Activated CD8-positive, alpha-beta memory T cell treated with anti-CD3 and anti-CD28 coated beads, Interleukin-2, amount 50 U/mL, for 1 hour (primary cell): ENCODE results near the gene FGD2.
A peak's percentile ranks its signal among the peaks of the same experiment; 100 is the strongest.
"Not testable (repeated sequence)": the region's sequence is repeated elsewhere in the genome, so short reads cannot be mapped to it uniquely, and the experiment has no call there.

ENCODE experiments used
- DNase-seq: peaks from one replicate; pipeline ENCODE4 v3.0.0-alpha.2; 2020; ENCODE audit errors: extremely low read depth

Gene FGD2

DNA sequence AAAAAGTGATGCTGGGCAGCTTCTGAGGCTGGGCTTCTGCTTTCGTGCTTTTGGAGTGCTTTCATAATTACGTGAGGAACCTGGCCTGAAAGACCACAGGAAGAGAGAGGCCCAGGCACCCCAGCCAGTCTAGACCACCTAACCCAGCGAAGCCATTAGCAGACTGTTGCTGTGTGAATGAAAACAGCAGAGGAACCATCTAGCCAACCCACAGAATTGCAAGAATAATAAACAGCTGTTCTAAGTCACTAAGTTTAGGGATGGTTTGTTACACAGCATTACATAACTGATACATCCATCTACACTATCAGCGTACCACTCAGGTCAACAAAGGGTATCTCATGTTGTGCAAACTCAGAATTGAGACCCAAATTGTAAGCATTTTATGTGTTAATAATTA, 34.5 kb downstream of the FGD2 start:
- no peak for DNase-seq

- no peak for DNase-seq
Observed at GRCh38 chr6:37041521-37041920, 36.1 kb downstream of the FGD2 start.

- no peak for DNase-seq
Observed at GRCh38 chr6:37042150-37042549, 36.7 kb downstream of the FGD2 start.

- DNase-seq, result not testable (repeated sequence)
Observed at GRCh38 chr6:37043091-37043490, 37.6 kb downstream of the FGD2 start.

DNA sequence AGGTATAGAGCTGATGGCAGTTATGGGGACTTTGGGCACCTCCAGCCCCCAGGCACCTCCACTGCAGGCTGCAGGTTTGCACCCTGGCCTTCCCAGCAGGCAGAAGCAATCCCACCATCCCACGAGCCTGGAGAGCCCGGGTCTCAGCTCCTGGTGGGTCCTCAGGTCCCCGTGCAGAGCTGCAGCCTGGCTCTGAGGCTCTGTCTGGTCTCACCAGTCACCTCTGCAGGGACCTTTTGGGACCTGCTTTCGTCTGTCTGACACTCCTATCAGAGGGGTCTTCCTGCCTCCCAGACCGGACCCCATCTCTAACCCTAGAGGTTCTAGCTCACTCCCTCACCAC, 41.9 kb downstream of the FGD2 start:
- no peak for DNase-seq

GRCh38 chr6:37047689-37048402, 42.4 kb downstream of the FGD2 start:
- no peak for DNase-seq

GRCh38 chr6:37048403-37048850, 43.0 kb downstream of the FGD2 start:
- DNase-seq, result no peak

DNA sequence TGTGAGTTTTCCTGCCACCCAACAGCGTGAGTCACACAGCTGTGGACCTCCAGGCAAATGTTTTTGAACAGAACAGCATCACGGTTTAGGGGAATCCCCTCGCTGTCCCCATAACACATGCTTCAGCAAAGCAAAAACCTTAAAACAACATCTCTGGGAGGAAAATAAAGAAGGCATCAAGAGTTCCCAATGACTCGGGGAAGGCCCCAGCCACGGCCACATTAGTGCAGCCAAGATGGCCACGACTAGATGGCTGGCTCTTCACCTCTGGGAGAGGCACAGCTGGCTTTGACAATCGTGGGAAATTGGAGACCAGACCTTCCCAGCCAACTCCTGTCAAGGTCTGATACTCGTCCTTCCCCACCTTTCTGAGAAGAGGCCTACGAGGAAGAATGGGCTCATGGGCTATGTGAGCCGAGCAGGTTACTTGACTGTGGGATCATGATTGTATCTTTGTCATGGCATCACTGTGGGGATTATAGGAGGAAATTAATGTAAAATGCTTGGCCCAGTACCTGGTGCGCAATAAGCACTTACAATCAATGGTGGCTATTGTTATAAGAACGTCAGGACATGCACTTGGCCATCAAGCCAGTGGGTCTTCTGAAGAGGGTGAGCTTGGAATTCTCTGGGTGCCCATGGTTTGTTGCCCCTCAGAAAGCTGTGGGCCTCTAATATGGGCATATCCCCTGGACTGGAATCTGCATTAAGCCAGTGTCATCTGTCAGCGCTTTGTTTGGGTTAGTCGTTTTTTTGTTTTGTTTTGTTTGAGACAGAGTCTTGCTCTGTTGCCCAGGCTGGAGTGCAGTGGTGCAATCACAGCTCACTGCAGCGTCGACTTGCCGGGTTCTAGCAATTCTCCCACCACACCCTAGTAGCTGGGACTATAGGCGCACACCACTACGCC, 43.6 kb downstream of the FGD2 start:
- DNase-seq, result peak; percentile 59

DNA sequence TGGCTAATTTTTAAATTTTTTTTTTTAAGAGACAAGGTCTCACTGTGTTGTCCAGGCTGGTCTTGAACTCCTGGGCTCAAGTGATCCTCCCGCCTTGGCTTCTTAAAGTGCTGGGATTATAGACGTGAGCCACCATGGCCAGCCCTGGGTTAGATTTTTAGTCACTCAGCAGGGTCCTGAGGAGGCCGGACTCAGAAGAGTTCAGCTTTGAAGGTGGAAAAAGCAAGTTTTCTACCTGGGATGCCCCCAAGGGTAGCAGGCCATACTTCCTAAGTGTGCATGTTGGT, 44.2 kb downstream of the FGD2 start:
- DNase-seq, result no peak

- no peak for DNase-seq
Observed at GRCh38 chr6:37050045-37050853, 44.8 kb downstream of the FGD2 start.

DNA sequence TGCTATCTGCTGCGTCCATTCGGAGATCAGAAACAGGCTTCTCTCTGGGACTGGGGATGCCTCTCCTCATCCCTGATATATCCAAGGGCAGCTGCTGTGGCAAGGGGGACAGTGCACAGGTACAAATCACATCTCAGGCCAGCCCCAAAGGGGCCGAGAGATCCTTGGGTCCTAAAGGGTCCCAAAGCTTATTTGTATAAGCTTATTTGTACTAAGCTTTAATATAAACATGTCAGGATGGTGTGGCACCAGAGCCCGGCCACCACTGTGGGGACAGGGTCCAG, 45.3 kb downstream of the FGD2 start:
- no peak for DNase-seq

DNA sequence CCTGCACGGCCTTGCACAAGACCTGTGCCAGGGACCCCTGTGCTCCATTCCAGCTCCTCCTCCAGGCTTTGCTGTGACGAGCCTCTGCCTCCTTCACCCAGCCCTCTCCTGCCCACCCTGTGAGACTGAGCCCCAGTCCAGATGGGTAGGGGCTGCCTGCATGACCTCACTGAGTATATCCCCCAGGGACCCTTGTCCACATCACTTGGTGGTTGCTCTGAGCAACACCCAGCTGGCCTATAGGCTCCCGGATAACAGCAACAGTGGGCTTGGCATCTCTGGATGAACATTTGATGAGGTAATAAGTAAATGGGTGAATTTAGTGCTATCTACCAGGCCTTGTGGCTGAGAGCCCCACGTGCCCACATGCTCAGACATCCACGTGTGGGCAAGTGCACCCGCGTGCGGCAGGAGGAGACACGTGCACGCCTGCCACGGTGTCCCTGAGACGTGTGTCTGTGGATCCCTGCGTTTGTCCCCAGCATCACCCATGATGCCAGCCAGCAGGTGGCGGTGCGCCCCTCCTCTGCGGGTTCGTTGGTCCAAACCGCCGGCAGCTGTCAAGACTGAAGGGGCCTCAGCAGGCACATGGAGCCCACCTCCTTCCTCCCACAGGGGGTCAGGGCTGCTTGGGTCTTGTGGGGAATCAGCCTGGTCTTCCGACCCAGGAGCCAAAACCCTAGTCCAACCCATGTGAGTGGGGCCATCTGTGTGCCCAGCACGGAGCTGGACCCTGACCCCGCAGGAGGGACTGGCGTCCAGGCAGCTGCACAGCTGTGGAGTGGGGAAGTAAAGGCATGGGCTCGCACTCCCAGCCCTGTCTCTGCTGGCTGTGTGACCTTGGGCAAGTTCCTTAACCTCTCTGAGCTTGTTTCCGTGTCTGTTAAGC, 45.9 kb downstream of the FGD2 start:
- DNase-seq, result peak; percentile 73

DNA sequence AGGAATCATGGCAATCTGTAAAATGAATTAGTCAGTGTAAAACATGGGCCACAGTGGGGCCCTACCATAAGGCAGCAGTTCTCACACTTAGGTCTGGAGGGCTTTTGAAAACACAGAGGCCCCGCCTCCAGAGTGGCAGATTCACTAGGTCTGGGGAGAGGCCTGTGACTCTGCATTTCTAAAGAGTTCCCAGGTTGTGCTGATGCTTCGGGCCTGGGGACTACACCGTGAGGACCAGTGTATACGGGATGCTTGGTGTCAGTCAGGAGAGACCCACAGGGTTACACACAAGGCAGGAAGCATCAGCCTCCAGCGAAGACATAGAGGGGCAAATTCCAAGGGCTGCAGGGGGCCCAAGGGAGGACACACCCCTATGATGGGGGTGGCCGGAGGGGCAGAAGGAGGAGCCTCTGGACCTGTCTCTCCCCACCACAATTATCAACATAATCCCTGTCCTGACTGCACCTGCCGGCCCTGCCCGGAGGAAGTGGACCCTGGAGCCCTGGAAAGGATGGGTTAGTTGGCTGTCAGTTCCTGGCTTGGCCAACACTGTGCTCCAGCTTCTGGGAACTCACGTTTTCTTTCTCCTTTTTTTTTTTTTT, 46.7 kb downstream of the FGD2 start:
- no peak for DNase-seq

GRCh38 chr6:37053683-37054082, 48.2 kb downstream of the FGD2 start:
- DNase-seq, result no peak

DNA sequence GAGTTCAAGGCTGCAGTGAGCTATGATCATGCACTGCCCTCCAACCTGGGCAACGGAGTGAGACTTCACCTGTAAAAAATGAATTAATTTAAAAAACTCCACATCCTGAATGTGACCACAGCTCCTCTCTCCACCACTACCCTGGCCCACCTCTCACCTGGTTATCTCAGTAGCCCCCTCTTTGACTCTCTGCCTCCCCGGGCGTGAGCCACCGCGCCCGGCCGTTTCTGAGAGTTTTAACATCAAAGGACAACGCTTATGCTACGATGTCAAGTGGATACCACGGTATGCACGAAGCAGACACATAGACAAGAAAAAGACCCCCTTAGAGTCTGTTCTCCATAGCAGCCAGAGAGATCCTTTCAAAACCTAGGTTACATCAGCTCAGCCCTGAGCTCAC, 48.7 kb downstream of the FGD2 start:
- no peak for DNase-seq

GRCh38 chr6:37054580-37054979, 49.1 kb downstream of the FGD2 start:
- no peak for DNase-seq

DNA sequence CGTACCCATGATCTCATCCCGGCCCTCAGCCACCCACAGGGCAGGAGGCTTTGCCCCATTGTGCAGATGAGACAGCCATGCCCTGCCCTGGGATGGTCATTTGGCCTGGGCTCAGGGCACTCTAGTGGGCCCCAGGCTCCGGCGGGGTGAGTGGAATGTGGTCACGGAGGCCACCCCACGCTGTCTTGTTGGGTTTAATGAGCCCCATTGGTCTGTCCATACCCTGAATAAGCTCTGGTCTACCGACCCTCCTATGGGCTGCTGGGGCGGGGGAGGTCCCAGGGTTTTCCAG, 50.6 kb downstream of the FGD2 start:
- no peak for DNase-seq

DNA sequence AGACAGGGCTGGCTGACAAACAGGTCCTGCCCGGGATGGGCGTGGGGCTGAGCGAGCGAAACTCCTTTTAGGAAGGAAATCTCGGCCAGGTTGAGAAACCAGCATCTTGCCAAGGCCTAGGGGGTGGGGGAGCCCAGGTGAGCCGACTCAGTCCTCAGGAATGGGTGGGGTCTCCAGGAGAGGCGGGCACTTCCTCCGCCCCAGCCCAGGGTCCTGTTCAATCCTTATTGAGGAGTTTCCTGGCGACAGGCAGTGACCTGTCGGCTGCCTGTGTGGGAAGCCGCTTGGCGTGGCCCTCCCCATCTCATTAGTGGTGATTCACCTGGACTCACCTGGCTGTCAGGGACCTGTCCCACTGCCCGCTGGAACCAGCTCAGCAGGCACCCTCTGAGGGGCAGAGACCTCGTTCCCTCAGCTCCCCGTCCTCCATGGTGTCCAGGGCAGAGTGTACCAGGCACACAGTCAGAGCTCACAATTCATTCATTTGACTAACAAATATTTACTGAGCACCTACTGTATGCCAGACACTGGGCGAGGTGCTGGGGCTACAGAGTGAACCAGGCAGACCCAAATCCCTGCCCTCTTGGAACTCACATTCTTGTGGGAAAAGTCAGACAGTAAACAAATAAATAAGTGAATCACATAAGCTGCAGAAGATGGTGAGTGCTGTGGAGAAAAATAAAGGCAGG, 51.1 kb downstream of the FGD2 start:
- no peak for DNase-seq

DNA sequence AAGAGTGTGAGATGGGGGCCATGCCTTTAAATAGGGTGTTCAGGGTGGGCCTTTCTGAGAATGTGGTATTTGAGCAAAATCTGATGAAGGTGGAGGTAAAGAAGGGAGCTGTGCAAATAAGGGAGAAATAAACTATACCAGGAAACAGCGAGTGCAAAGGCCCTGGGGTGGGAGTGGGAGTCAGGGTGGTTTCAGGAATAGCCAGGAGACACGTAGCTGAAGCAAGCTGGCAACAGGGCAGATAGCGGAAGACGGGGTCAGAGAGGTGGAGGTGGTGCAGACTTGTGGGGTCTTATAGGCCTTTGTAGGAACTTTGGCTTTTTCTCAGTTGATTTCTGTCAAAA, 51.6 kb downstream of the FGD2 start:
- DNase-seq, result no peak

- DNase-seq, result no peak
Observed at GRCh38 chr6:37057678-37058077, 52.2 kb downstream of the FGD2 start.

DNA sequence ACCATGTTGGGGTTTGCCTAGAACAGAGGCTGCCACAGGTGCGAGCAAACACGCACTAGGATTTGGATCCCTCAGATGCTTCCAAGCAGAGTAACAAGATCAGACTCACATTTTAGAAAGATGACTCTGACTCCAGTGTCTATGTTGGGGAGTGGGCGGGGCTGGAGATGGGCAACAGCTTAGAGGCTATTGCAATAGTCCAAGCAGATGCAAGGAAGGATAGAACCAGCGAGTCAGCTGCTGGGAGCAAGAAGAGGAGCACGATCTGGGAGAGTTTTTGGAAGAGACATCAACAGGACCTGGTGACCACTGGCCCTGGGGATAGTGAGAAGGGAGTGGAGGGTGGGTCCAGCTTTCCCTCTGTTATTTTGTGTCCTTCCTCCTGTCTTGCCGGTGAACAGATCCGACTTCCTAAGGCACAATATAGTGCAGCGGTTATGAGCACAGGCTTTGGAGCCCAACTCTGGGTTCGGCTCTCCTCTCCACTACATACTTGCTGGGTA, 52.7 kb downstream of the FGD2 start:
- no peak for DNase-seq
